Raji (cell line): ENCODE measurements around the gene RUNX3.

Source experiments
- POLR2A ChIP-seq: IDR thresholded peaks from 2 replicates; pipeline ENCODE4 v1.6.1; 2011; ENCODE audit warnings: low read depth, low read length, control low read depth; ENCODE audit not compliant: insufficient read depth

Gene RUNX3

GRCh38 chr1:24957016-24957807 lies 27.1 kb upstream of the RUNX3 start:
- no peak for TF ChIP-seq POLR2A

GRCh38 chr1:24955779-24956365 lies 25.8 kb upstream of the RUNX3 start:
- TF ChIP-seq POLR2A, result no peak

- no peak for TF ChIP-seq POLR2A
These were observed 25.1 kb upstream of the RUNX3 start for GRCh38 chr1:24955161-24955560.

GRCh38 chr1:24954631-24955030 lies 24.6 kb upstream of the RUNX3 start:
- no peak for TF ChIP-seq POLR2A

GRCh38 chr1:24954022-24954421 lies 23.9 kb upstream of the RUNX3 start:
- no peak for TF ChIP-seq POLR2A

- TF ChIP-seq POLR2A, result no peak
These were observed 22.4 kb upstream of the RUNX3 start for GRCh38 chr1:24952413-24952841.

- no peak for TF ChIP-seq POLR2A
These were observed 21.8 kb upstream of the RUNX3 start for GRCh38 chr1:24951810-24952412.

- no peak for TF ChIP-seq POLR2A
These were observed 21.3 kb upstream of the RUNX3 start for GRCh38 chr1:24951337-24951736.

- no peak for TF ChIP-seq POLR2A
These were observed 19.3 kb upstream of the RUNX3 start for GRCh38 chr1:24949331-24949881.

- no peak for TF ChIP-seq POLR2A
These were observed 18.2 kb upstream of the RUNX3 start for GRCh38 chr1:24948079-24948827.

- TF ChIP-seq POLR2A, result no peak
These were observed 17.0 kb upstream of the RUNX3 start for GRCh38 chr1:24946861-24947658.

GRCh38 chr1:24945354-24946326 lies 15.6 kb upstream of the RUNX3 start:
- no peak for TF ChIP-seq POLR2A

- no peak for TF ChIP-seq POLR2A
These were observed 14.2 kb upstream of the RUNX3 start for GRCh38 chr1:24944318-24944717.
